Osteoblast (primary cell): ENCODE measurements around the gene SRPK2. TPM values are rescaled to one million over a fixed set of nuclear protein-coding genes. Genes with fewer than 3 reads are reported as not detected.

Experiments used
- DNase-seq: peaks from one replicate; pipeline ENCODE4 v3.0.0; 2011; ENCODE audit warnings: low spot score, mixed read lengths; ENCODE audit not compliant: insufficient read length; ENCODE audit errors: missing footprints
- H2AFZ ChIP-seq: 2 replicates; pipeline ENCODE4 v1.6.0; 2011; ENCODE audit warnings: mild to moderate bottlenecking, low read length
- H3K27ac ChIP-seq: 2 replicates; pipeline ENCODE4 v1.5.1; 2011; ENCODE audit warnings: mild to moderate bottlenecking, low read depth, low read length, moderate library complexity
- H3K27me3 ChIP-seq: 2 replicates; pipeline ENCODE4 v1.6.0; 2012; ENCODE audit warnings: mild to moderate bottlenecking, control low read depth, inconsistent platforms, low read length, moderate library complexity; ENCODE audit not compliant: insufficient read depth
- H3K36me3 ChIP-seq: 2 replicates; pipeline ENCODE4 v1.5.1; 2011; ENCODE audit warnings: mild to moderate bottlenecking, low read length, control low read depth, moderate library complexity; ENCODE audit not compliant: insufficient read depth
- H3K4me1 ChIP-seq: 2 replicates; pipeline ENCODE4 v1.5.1; 2011; ENCODE audit warnings: mild to moderate bottlenecking, low read length, control low read depth, moderate library complexity; ENCODE audit not compliant: insufficient read depth
- H3K4me2 ChIP-seq: 2 replicates; pipeline ENCODE4 v1.6.0; 2011; ENCODE audit warnings: mild to moderate bottlenecking, low read length; ENCODE audit not compliant: insufficient read depth
- H3K4me3 ChIP-seq: fragments of 200-600 bp; sonication (generic); 3 replicates; pipeline ENCODE4 v1.5.1; 2012; ENCODE audit warnings: mild to moderate bottlenecking, low read length, inconsistent platforms; ENCODE audit not compliant: insufficient read depth
- H3K79me2 ChIP-seq: 2 replicates; pipeline ENCODE4 v1.6.0; 2012; ENCODE audit warnings: mild to moderate bottlenecking, low read length, control low read depth, inconsistent platforms; ENCODE audit not compliant: insufficient read depth
- H3K9me3 ChIP-seq: 2 replicates; pipeline ENCODE4 v1.5.1; 2011; ENCODE audit warnings: low read depth, low read length, control low read depth
- H4K20me1 ChIP-seq: 2 replicates; pipeline ENCODE4 v1.6.0; 2012; ENCODE audit warnings: mild to moderate bottlenecking, low read length, control low read depth; ENCODE audit not compliant: insufficient read depth
- total RNA-seq: library from RNA; depleted of rRNA; stranded (reverse); fragments of >200 nt; gene quantifications from 2 replicates; pipeline ENCODE4 v1.2.3, GENCODE V29; 2012
- TF ChIP-seq, protein P1 (sequence below): IDR thresholded peaks from 2 replicates; pipeline ENCODE4 v1.5.1; 2011; ENCODE audit warnings: mild to moderate bottlenecking, low read depth, low read length, moderate library complexity; ENCODE audit errors: extremely low read depth

The SRPK2 gene
- total RNA-seq, 1 donor = 82.2 TPM

DNA sequence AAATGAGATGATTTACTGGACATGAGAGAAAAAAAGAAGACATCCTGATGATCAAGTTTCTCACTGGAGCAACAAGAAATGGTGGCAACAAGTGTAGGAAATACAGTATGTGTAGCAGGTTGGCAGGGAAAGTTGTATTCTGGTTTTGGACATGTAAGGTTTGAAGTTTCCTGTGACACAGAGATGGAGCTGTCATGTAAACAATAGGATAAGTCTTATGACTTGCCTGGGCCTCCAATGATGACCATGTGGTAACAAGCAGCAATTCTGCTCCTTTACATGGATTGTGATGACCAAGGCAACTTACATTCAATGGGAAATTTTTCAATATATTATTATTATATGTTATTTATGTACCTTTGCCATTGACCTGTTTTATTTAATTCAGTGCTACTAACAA lies 249.3 kb downstream of the SRPK2 start:
- H3K27ac ChIP-seq = no peak overlapping the region

DNA sequence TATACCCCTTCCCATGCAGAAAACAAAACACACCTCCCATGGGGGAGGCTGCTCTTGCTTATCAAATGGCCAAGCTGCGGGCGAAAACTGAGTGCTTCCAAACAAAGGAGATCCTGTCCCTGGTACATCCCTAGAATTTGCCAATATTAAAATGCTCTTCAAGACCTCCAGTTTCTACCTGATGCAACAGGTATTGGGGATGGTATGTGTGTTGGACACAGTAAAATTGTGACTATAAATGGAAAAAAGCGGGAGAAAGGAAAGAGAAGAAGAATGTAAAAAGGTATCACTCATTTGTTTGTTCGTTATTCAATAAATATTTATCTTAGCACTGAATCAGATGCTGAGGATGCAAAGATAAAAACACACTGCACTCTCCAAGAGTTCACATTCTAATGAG lies 250.8 kb downstream of the SRPK2 start:
- Histone ChIP-seq H3K4me3 (no peak overlapping the region), H3K27me3 (no peaks in the 10 kb centered on the region), H2AFZ (no peak overlapping the region), H4K20me1 (peaks cover 17% of the 10 kb centered on the region), H3K27ac (no peak overlapping the region), H3K36me3 (peaks cover 21% of the 10 kb centered on the region), H3K9me3 (no peaks in the 10 kb centered on the region), H3K79me2 (peaks cover 51% of the 10 kb centered on the region), H3K4me1 (no peaks in the 10 kb centered on the region), H3K4me2 (no peak overlapping the region)
- DNase-seq = no peak
- TF ChIP-seq, protein P1, sequence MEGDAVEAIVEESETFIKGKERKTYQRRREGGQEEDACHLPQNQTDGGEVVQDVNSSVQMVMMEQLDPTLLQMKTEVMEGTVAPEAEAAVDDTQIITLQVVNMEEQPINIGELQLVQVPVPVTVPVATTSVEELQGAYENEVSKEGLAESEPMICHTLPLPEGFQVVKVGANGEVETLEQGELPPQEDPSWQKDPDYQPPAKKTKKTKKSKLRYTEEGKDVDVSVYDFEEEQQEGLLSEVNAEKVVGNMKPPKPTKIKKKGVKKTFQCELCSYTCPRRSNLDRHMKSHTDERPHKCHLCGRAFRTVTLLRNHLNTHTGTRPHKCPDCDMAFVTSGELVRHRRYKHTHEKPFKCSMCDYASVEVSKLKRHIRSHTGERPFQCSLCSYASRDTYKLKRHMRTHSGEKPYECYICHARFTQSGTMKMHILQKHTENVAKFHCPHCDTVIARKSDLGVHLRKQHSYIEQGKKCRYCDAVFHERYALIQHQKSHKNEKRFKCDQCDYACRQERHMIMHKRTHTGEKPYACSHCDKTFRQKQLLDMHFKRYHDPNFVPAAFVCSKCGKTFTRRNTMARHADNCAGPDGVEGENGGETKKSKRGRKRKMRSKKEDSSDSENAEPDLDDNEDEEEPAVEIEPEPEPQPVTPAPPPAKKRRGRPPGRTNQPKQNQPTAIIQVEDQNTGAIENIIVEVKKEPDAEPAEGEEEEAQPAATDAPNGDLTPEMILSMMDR = no peak

More for the DNA sequence above, 249.3 kb downstream of the SRPK2 start:
- TF ChIP-seq, protein P1 = no peak
- no peak for DNase-seq
- Histone ChIP-seq H3K36me3 (peaks cover 21% of the 10 kb centered on the region), H3K4me2 (no peak overlapping the region), H3K79me2 (peaks cover 37% of the 10 kb centered on the region), H4K20me1 (peaks cover 17% of the 10 kb centered on the region), H3K9me3 (no peaks in the 10 kb centered on the region), H3K27me3 (no peaks in the 10 kb centered on the region), H3K4me3 (no peak overlapping the region), H2AFZ (no peak overlapping the region), H3K4me1 (no peaks in the 10 kb centered on the region)

DNA sequence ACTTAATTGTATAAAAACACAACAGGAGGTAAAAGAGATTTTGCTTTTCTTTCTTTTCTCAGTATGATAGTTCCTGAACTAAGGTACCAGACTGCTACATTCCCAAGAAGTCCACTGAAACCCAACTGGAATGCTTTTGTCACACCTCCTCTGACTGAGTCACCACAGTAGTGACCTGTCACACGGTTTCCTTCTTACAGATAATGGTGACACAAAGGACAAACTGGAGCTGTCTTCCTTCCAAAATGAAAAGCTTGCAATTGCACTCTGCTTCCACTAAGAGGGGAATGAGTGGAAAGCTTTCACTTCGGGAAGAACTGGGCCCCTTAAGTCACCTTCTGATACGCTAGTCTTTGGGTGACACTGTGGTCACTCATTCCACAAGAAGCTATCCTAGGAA lies 252.5 kb downstream of the SRPK2 start:
- Histone ChIP-seq H3K27ac (no peak overlapping the region), H3K27me3 (no peaks in the 10 kb centered on the region), H3K9me3 (no peaks in the 10 kb centered on the region), H2AFZ (no peak overlapping the region), H3K4me2 (no peak overlapping the region), H4K20me1 (peaks cover 27% of the 10 kb centered on the region), H3K4me3 (no peak overlapping the region), H3K79me2 (peaks cover 64% of the 10 kb centered on the region), H3K36me3 (peaks cover 21% of the 10 kb centered on the region), H3K4me1 (peaks cover 11% of the 10 kb centered on the region)
- DNase-seq = peak; percentile 52
- TF ChIP-seq, protein P1 = peak; percentile 31

DNA sequence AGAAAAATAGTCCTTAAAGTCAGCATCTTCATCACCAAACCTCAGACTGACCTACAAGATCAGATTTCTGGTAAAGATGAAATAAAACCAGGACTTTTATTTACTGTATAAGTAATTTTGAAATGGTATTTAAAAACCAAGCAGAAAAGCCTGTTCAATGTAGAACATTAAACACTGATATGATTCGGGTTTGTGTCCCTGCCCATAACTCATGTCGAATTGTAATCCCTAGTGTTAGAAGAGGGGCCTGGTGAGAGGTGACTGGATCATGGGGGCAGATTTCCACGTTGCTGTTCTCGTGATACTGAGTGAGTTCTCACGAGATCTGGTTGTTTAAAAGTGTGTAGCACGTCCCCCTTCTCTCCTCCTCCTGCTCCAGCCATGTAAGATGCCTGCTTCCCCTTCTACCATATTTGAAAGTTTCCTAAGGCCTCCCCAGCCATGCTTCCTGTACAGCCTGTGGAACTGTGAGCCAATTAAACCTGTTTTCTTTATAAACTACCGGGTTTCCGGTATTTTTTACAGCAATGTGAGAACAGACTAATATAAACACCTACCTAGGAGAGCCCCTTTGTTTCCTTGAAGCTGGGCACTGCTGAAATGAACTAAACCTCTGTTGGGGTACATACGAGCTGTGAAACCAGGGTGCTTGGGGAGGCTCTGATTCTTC lies 254.6 kb downstream of the SRPK2 start:
- Histone ChIP-seq H3K4me3 (no peak overlapping the region), H2AFZ (no peak overlapping the region), H3K27ac (no peak overlapping the region), H3K79me2 (peaks cover 77% of the 10 kb centered on the region), H3K4me1 (peaks cover 16% of the 10 kb centered on the region), H3K27me3 (no peaks in the 10 kb centered on the region), H3K4me2 (no peak overlapping the region), H4K20me1 (peaks cover 32% of the 10 kb centered on the region), H3K9me3 (no peaks in the 10 kb centered on the region), H3K36me3 (peaks cover 18% of the 10 kb centered on the region)
- DNase-seq = no peak
- TF ChIP-seq, protein P1 = no peak
